Dendritic cell treated with granulocyte-macrophage colony-stimulating factor and Interleukin-4, amounts not matched to agents 40 ng/mL and 50 ng/mL, for 4 days (primary cell): ENCODE results near the gene GLTP.
"Not testable (repeated sequence)": the region's sequence is repeated elsewhere in the genome, so short reads cannot be mapped to it uniquely, and the experiment has no call there.

Experiments used
- H3K27ac Mint-ChIP-seq: one replicate; pipeline ENCODE4 v1.8.0; 2022; ENCODE audit warnings: mild to moderate bottlenecking, mixed read lengths
- H3K27me3 Mint-ChIP-seq: one replicate; pipeline ENCODE4 v1.8.0; 2022; ENCODE audit warnings: mild to moderate bottlenecking, mixed read lengths
- H3K36me3 Mint-ChIP-seq: one replicate; pipeline ENCODE4 v1.8.0; 2022; ENCODE audit warnings: low read depth, mixed read lengths
- H3K4me1 Mint-ChIP-seq: one replicate; pipeline ENCODE4 v1.8.0; 2022; ENCODE audit warnings: low read depth, mixed read lengths
- H3K4me3 Mint-ChIP-seq: one replicate; pipeline ENCODE4 v1.8.0; 2022; ENCODE audit warnings: mild to moderate bottlenecking, moderate library complexity, mixed read lengths
- H3K9me3 Mint-ChIP-seq: one replicate; pipeline ENCODE4 v1.8.0; 2022; ENCODE audit warnings: mixed read lengths
- intact Hi-C: fragments of 100-400 bp; cut with micrococcal nuclease; formaldehyde crosslinking; loops from one replicate; pipeline ENCODE4 v1.15.0; 2022

The GLTP gene

GRCh38 chr12:109878247-109878625 is 2.1 kb downstream of the GLTP start:
- Mint-ChIP-seq H3K27ac (no peak overlapping the region), H3K4me1 (peaks cover 64% of the 10 kb centered on the region), H3K4me3 (no peak overlapping the region), H3K27me3 (peaks cover 4% of the 10 kb centered on the region), H3K9me3 (no peaks in the 10 kb centered on the region), H3K36me3 (peaks cover 9% of the 10 kb centered on the region)
- intact Hi-C loops, result no loop called here

GRCh38 chr12:109877504-109878246 is 2.7 kb downstream of the GLTP start:
- intact Hi-C loops, result no loop called here
- peaks cover 66% of the 10 kb centered on the region for H3K4me1 Mint-ChIP-seq
- peaks cover 12% of the 10 kb centered on the region for H3K36me3 Mint-ChIP-seq
- H3K27me3 Mint-ChIP-seq, result peaks cover 4% of the 10 kb centered on the region
- H3K9me3 Mint-ChIP-seq, result no peaks in the 10 kb centered on the region
- no peak overlapping the region for H3K4me3 Mint-ChIP-seq
- H3K27ac Mint-ChIP-seq, result no peak overlapping the region

GRCh38 chr12:109876406-109876805 is 3.9 kb downstream of the GLTP start:
- Mint-ChIP-seq H3K4me1 (peaks cover 79% of the 10 kb centered on the region), H3K27me3 (no peaks in the 10 kb centered on the region), H3K27ac (no peak overlapping the region), H3K36me3 (peaks cover 17% of the 10 kb centered on the region), H3K9me3 (no peaks in the 10 kb centered on the region), H3K4me3 (no peak overlapping the region)
- intact Hi-C loops, result no loop called here

- Mint-ChIP-seq H3K4me1 (peaks cover 79% of the 10 kb centered on the region), H3K27me3 (no peaks in the 10 kb centered on the region), H3K27ac (peak overlapping the region; percentile 16), H3K36me3 (peaks cover 17% of the 10 kb centered on the region), H3K4me3 (no peak overlapping the region), H3K9me3 (no peaks in the 10 kb centered on the region)
- intact Hi-C loops, result no loop called here
Measured at GRCh38 chr12:109875572-109876131, 4.7 kb downstream of the GLTP start.

GRCh38 chr12:109873653-109874052 is 6.7 kb downstream of the GLTP start:
- Mint-ChIP-seq H3K4me3 (no peak overlapping the region), H3K9me3 (no peaks in the 10 kb centered on the region), H3K36me3 (peaks cover 8% of the 10 kb centered on the region), H3K4me1 (peaks cover 75% of the 10 kb centered on the region), H3K27me3 (no peaks in the 10 kb centered on the region), H3K27ac (no peak overlapping the region)
- intact Hi-C loops, result no loop called here

- peak overlapping the region; percentile 55 for H3K27ac Mint-ChIP-seq
- no peaks in the 10 kb centered on the region for H3K9me3 Mint-ChIP-seq
- H3K4me3 Mint-ChIP-seq, result no peak overlapping the region
- H3K4me1 Mint-ChIP-seq, result peaks cover 65% of the 10 kb centered on the region
- intact Hi-C loops, result no loop called here
- H3K27me3 Mint-ChIP-seq, result no peaks in the 10 kb centered on the region
- H3K36me3 Mint-ChIP-seq, result peaks cover 8% of the 10 kb centered on the region
Measured at GRCh38 chr12:109871668-109872314, 8.6 kb downstream of the GLTP start.

- H3K9me3 Mint-ChIP-seq, result no peaks in the 10 kb centered on the region
- H3K4me3 Mint-ChIP-seq, result no peak overlapping the region
- H3K27ac Mint-ChIP-seq, result peak overlapping the region; percentile 55
- H3K4me1 Mint-ChIP-seq, result peaks cover 55% of the 10 kb centered on the region
- peaks cover 8% of the 10 kb centered on the region for H3K36me3 Mint-ChIP-seq
- H3K27me3 Mint-ChIP-seq, result no peaks in the 10 kb centered on the region
- intact Hi-C loops, result no loop called here
Measured at GRCh38 chr12:109870648-109871047, 9.7 kb downstream of the GLTP start.

GRCh38 chr12:109868182-109869051 is 11.9 kb downstream of the GLTP start:
- no peak overlapping the region for H3K27ac Mint-ChIP-seq
- H3K9me3 Mint-ChIP-seq, result no peaks in the 10 kb centered on the region
- no peaks in the 10 kb centered on the region for H3K27me3 Mint-ChIP-seq
- intact Hi-C loops, result no loop called here
- H3K36me3 Mint-ChIP-seq, result peaks cover 13% of the 10 kb centered on the region
- H3K4me1 Mint-ChIP-seq, result peaks cover 61% of the 10 kb centered on the region
- no peak overlapping the region for H3K4me3 Mint-ChIP-seq

GRCh38 chr12:109864916-109865315 is 15.4 kb downstream of the GLTP start:
- H3K4me3 Mint-ChIP-seq, result no peak overlapping the region
- H3K27ac Mint-ChIP-seq, result no peak overlapping the region
- H3K27me3 Mint-ChIP-seq, result no peaks in the 10 kb centered on the region
- intact Hi-C loops, result no loop called here
- H3K4me1 Mint-ChIP-seq, result peaks cover 31% of the 10 kb centered on the region
- peaks cover 31% of the 10 kb centered on the region for H3K36me3 Mint-ChIP-seq
- H3K9me3 Mint-ChIP-seq, result no peaks in the 10 kb centered on the region

GRCh38 chr12:109863847-109864712 is 16.3 kb downstream of the GLTP start:
- H3K36me3 Mint-ChIP-seq, result peaks cover 31% of the 10 kb centered on the region
- intact Hi-C loops, result no loop called here
- H3K9me3 Mint-ChIP-seq, result no peaks in the 10 kb centered on the region
- no peak overlapping the region for H3K4me3 Mint-ChIP-seq
- no peak overlapping the region for H3K27ac Mint-ChIP-seq
- peaks cover 27% of the 10 kb centered on the region for H3K4me1 Mint-ChIP-seq
- H3K27me3 Mint-ChIP-seq, result no peaks in the 10 kb centered on the region

GRCh38 chr12:109862491-109862890 is 17.9 kb downstream of the GLTP start:
- not testable (repeated sequence) for H3K27ac Mint-ChIP-seq, H3K4me3 Mint-ChIP-seq
- H3K4me1 Mint-ChIP-seq, result peaks cover 19% of the 10 kb centered on the region

GRCh38 chr12:109861689-109862314 is 18.5 kb downstream of the GLTP start:
- no peaks in the 10 kb centered on the region for H3K27me3 Mint-ChIP-seq
- H3K4me3 Mint-ChIP-seq, result no peak overlapping the region
- intact Hi-C loops, result no loop called here
- no peak overlapping the region for H3K27ac Mint-ChIP-seq
- peaks cover 51% of the 10 kb centered on the region for H3K36me3 Mint-ChIP-seq
- H3K9me3 Mint-ChIP-seq, result no peaks in the 10 kb centered on the region
- H3K4me1 Mint-ChIP-seq, result peaks cover 19% of the 10 kb centered on the region

More at GRCh38 chr12:109862491-109862890, 17.9 kb downstream of the GLTP start:
- H3K9me3 Mint-ChIP-seq, H3K27me3 Mint-ChIP-seq, intact Hi-C loops: not testable (repeated sequence)
- peaks cover 44% of the 10 kb centered on the region for H3K36me3 Mint-ChIP-seq

- no peak overlapping the region for H3K27ac Mint-ChIP-seq
- H3K4me1 Mint-ChIP-seq, result peaks cover 19% of the 10 kb centered on the region
- H3K36me3 Mint-ChIP-seq, result peaks cover 58% of the 10 kb centered on the region
- intact Hi-C loops, result no loop called here
- H3K9me3 Mint-ChIP-seq, result no peaks in the 10 kb centered on the region
- H3K4me3 Mint-ChIP-seq, result no peak overlapping the region
- no peaks in the 10 kb centered on the region for H3K27me3 Mint-ChIP-seq
Measured at GRCh38 chr12:109860977-109861376, 19.4 kb downstream of the GLTP start.
